Measurements from ENCODE around the gene TPRA1. TPM values are rescaled to one million over a fixed set of nuclear protein-coding genes. Genes with fewer than 3 reads are reported as not detected.

Gene TPRA1
- total RNA-seq, 1 experiment from 2014 or later = 35.1 TPM

- H3K4me1 ChIP-seq (ENCODE audit: control insufficient read depth in 1 of 2, insufficient read depth in 2 of 2, low read length in 2 of 2) = peaks cover 0 to 4% of the 10 kb centered on the region in 2 experiments; a peak in 1 of 4 replicates
- ChIA-PET CTCF (no interaction called here), RAD21 (ENCODE audit: low non-redundant PET in 1 of 2, low total read pairs in 2 of 2, uncharacterized antibody in 2 of 2, unreplicated experiment in 2 of 2) (no interaction called here), POLR2A (no interaction called here)
- H3K9me3 ChIP-seq (ENCODE audit: control insufficient read depth in 1 of 2, insufficient read depth in 1 of 2, low read depth in 1 of 2, low read length in 2 of 2) = peaks cover 0 to 8% of the 10 kb centered on the region in 2 experiments; a peak in 1 of 4 replicates
- DNase-seq (ENCODE audit: low read depth, low spot score) = peak; percentile 72
- H3K79me2 ChIP-seq (ENCODE audit: insufficient read depth, low read length) = no peaks in the 10 kb centered on the region
- no peak for TF ChIP-seq ATF3 (IDR thresholded peaks at IDR 0.05)
- TF ChIP-seq, protein P1, sequence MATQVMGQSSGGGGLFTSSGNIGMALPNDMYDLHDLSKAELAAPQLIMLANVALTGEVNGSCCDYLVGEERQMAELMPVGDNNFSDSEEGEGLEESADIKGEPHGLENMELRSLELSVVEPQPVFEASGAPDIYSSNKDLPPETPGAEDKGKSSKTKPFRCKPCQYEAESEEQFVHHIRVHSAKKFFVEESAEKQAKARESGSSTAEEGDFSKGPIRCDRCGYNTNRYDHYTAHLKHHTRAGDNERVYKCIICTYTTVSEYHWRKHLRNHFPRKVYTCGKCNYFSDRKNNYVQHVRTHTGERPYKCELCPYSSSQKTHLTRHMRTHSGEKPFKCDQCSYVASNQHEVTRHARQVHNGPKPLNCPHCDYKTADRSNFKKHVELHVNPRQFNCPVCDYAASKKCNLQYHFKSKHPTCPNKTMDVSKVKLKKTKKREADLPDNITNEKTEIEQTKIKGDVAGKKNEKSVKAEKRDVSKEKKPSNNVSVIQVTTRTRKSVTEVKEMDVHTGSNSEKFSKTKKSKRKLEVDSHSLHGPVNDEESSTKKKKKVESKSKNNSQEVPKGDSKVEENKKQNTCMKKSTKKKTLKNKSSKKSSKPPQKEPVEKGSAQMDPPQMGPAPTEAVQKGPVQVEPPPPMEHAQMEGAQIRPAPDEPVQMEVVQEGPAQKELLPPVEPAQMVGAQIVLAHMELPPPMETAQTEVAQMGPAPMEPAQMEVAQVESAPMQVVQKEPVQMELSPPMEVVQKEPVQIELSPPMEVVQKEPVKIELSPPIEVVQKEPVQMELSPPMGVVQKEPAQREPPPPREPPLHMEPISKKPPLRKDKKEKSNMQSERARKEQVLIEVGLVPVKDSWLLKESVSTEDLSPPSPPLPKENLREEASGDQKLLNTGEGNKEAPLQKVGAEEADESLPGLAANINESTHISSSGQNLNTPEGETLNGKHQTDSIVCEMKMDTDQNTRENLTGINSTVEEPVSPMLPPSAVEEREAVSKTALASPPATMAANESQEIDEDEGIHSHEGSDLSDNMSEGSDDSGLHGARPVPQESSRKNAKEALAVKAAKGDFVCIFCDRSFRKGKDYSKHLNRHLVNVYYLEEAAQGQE (IDR thresholded peaks at IDR 0.05; ENCODE audit: low read depth) = no peak
- TF ChIP-seq CBX3 (IDR thresholded peaks at IDR 0.05; ENCODE audit: low read depth) = peak; percentile 99
- peak; percentile 56 for TF ChIP-seq MAX (IDR thresholded peaks at IDR 0.05)
- TF ChIP-seq EGR1 (IDR thresholded peaks at IDR 0.05; ENCODE audit: low read depth) = 0 out of 2 replicates have a peak, but pooled peaks have one; percentile 34
- no peak for TF ChIP-seq ZBTB33 (IDR thresholded peaks at IDR 0.05; ENCODE audit: extremely low read depth, insufficient replicate concordance, low read length)
- TF ChIP-seq ZFX (IDR thresholded peaks at IDR 0.05) = no peak
- TF ChIP-seq ELF1 (IDR thresholded peaks at IDR 0.05; ENCODE audit: borderline replicate concordance, low read depth) = peak; percentile 96
- no peak for TF ChIP-seq CEBPB (IDR thresholded peaks at IDR 0.05; ENCODE audit: low read depth)
- TF ChIP-seq CTCF (IDR thresholded peaks at IDR 0.05 in 2 of 3, conservative IDR thresholded peaks at IDR 0.05 in 1 of 3; ENCODE audit: borderline replicate concordance in 1 of 3, insufficient read depth in 1 of 3, low read depth in 2 of 3, low read length in 2 of 3) = no peak
- no peak for TF ChIP-seq EZH2 (IDR thresholded peaks at IDR 0.05)
- peak; percentile 51; the same call in 1 of the 2 replicates for TF ChIP-seq SRF (IDR thresholded peaks at IDR 0.05; ENCODE audit: low read depth)
- TF ChIP-seq EZH2phosphoT487 (IDR thresholded peaks at IDR 0.05; ENCODE audit: borderline replicate concordance) = no peak
- no peak for TF ChIP-seq POLR2AphosphoS5 (IDR thresholded peaks at IDR 0.05; ENCODE audit: low read depth, low read length)
- peak; percentile 55 for TF ChIP-seq TCF7L2 (IDR thresholded peaks at IDR 0.05; ENCODE audit: borderline replicate concordance, extremely low read depth, insufficient read depth, insufficient read length)
- TF ChIP-seq SP1 (IDR thresholded peaks at IDR 0.05; ENCODE audit: low read depth) = peak; percentile 45; the same call in 1 of the 2 replicates
- TF ChIP-seq POLR2A (IDR thresholded peaks at IDR 0.05; ENCODE audit: borderline replicate concordance, extremely low read depth, insufficient read depth, insufficient read length) = no peak
- intact Hi-C loops (cut with micrococcal nuclease) = no loop called here
- no peaks in the 10 kb centered on the region for H4K20me1 ChIP-seq (ENCODE audit: insufficient read depth)
- peak overlapping the region; percentile 61 for H3K4me2 ChIP-seq (ENCODE audit: low read length)
- no peak overlapping the region for H3K9ac ChIP-seq (ENCODE audit: low read length)
- peak overlapping the region; percentile 40 to 47 for H3K4me3 ChIP-seq (replicated peaks in 1 of 2; ENCODE audit: low read depth in 1 of 2, low read length in 2 of 2)
- no TSS peak for BruUV-seq (replicated peaks)
- H3K36me3 ChIP-seq (ENCODE audit: control insufficient read depth in 1 of 2, insufficient read depth in 2 of 2, low read length in 2 of 2) = no peaks in the 10 kb centered on the region
- peak overlapping the region; percentile 53 for H3K27ac ChIP-seq (ENCODE audit: low read depth, low read length)
- H2AFZ ChIP-seq (ENCODE audit: low read depth, low read length, poor library complexity, severe bottlenecking) = peak overlapping the region; percentile 92
- peak; percentile 81 for ATAC-seq
- no peaks in the 10 kb centered on the region for H3K9me2 ChIP-seq (ENCODE audit: insufficient read depth)
- no peaks in the 10 kb centered on the region for H3K27me3 ChIP-seq (ENCODE audit: insufficient read depth, low read length)
Measured at GRCh38 chr3:127560051-127560787, 30.3 kb downstream of the TPRA1 start.
